BLaER1 (cell line): ENCODE data around the gene IL12RB1.
"Not testable (repeated sequence)": the region's sequence is repeated elsewhere in the genome, so short reads cannot be mapped to it uniquely, and the experiment has no call there.

ENCODE experiments used
- H3K27ac ChIP-seq: shearing (Covaris generic); formaldehyde crosslinking; 2 replicates; pipeline ENCODE4 v1.8.1; 2022
- H3K27me3 ChIP-seq: shearing (Covaris generic); formaldehyde crosslinking; 2 replicates; pipeline ENCODE4 v1.8.1; 2022
- H3K36me3 ChIP-seq: shearing (Covaris generic); formaldehyde crosslinking; 2 replicates; pipeline ENCODE4 v1.8.1; 2022
- H3K4me1 ChIP-seq: shearing (Covaris generic); formaldehyde crosslinking; 2 replicates; pipeline ENCODE4 v1.8.1; 2022
- H3K4me2 ChIP-seq: shearing (Covaris generic); formaldehyde crosslinking; 2 replicates; pipeline ENCODE4 v1.8.1; 2022
- H3K4me3 ChIP-seq: shearing (Covaris generic); formaldehyde crosslinking; 2 replicates; pipeline ENCODE4 v1.8.1; 2022
- H3K9ac ChIP-seq: shearing (Covaris generic); formaldehyde crosslinking; 2 replicates; pipeline ENCODE4 v1.8.1; 2022
- H3K9me3 ChIP-seq: shearing (Covaris generic); formaldehyde crosslinking; 2 replicates; pipeline ENCODE4 v1.8.1; 2022
- H4K20me1 ChIP-seq: shearing (Covaris generic); formaldehyde crosslinking; 2 replicates; pipeline ENCODE4 v1.8.1; 2022
- Cebpa-rat ChIP-seq: shearing (Covaris generic); IDR thresholded peaks from 2 replicates; pipeline ENCODE4 v1.8.1; 2022

IL12RB1 gene

DNA sequence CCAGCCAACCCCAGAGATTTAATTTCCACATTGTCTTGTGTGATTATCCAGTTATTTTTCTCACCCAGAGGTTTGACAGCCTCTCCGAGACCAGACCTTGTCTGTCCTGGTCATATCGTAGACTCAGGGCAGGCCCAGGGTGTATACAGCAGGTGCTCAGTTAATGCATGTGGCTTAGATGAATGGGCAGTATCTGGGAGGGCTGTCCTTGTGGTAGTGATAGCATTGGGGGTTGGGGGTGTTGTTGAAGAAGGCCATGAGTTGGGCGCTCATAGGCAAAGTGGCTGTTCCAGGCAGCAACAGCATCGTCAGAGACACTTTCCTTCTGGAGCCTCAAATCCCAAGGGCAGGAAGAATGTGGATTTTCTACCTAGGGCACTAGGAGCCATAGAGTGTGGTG, 27.7 kb upstream of the IL12RB1 start:
- Histone ChIP-seq H3K4me1 (peaks cover 51% of the 10 kb centered on the region), H3K4me2 (no peak overlapping the region), H3K27ac (no peak overlapping the region), H3K36me3 (peaks cover 49% of the 10 kb centered on the region), H3K27me3 (no peaks in the 10 kb centered on the region), H3K9ac (no peak overlapping the region), H3K9me3 (no peaks in the 10 kb centered on the region), H4K20me1 (peaks cover 57% of the 10 kb centered on the region), H3K4me3 (no peak overlapping the region)
- TF ChIP-seq Cebpa-rat = no peak

DNA sequence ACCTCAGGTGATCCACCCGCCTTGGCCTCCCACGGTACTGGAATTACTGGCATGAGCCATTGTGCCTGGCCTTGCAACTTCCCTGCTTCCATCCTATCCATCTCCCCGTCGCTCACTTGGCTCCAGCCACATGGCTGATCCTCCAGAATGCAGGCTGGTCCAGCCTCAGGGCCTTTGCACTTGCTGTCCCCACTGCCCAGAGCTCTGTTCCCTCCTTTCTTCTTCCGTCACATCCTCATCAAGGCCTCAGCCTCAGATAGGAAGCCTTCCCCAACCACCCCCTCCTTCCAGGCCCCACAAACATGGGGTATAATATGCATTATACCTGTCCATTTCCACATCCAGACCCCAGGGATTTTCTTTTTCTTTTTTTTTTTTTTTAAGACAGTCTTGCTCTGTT, 27.1 kb upstream of the IL12RB1 start:
- Histone ChIP-seq H3K36me3 (peaks cover 49% of the 10 kb centered on the region), H3K27me3 (no peaks in the 10 kb centered on the region), H3K9ac (no peak overlapping the region), H3K9me3 (no peaks in the 10 kb centered on the region), H3K27ac (no peak overlapping the region), H3K4me1 (peaks cover 51% of the 10 kb centered on the region), H4K20me1 (peaks cover 57% of the 10 kb centered on the region), H3K4me2 (no peak overlapping the region), H3K4me3 (no peak overlapping the region)
- no peak for TF ChIP-seq Cebpa-rat

DNA sequence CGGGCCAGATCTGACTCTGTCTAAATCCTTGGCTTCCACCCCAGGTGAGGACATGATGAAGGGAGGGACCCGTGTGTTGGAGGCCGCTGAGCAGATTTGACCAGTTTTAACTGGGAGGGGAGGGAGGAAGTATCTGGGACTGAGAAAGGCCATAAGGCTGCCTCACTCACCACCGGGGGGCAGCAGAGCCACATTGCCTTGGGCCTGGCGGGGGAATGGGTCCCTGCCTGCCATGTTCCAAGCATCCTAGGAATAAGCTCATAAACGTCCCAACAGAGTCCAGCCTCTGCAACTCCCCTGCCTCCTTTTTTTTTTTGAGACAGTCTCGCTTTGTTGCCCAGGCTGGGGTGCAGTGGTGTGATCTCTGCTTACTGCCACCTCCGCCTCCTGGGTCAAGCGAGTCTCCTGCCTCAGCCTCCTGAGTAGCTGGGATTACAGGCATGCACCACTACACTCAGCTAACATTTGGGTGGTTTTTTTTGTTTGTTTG, 26.3 kb upstream of the IL12RB1 start:
- H3K4me2 ChIP-seq = no peak overlapping the region
- no peak overlapping the region for H3K9ac ChIP-seq
- TF ChIP-seq Cebpa-rat = no peak
- peaks cover 49% of the 10 kb centered on the region for H3K36me3 ChIP-seq
- no peaks in the 10 kb centered on the region for H3K27me3 ChIP-seq
- peaks cover 53% of the 10 kb centered on the region for H4K20me1 ChIP-seq
- peak overlapping the region; percentile 2; the same call in 1 of the 2 replicates for H3K27ac ChIP-seq
- H3K4me3 ChIP-seq = no peak overlapping the region
- H3K4me1 ChIP-seq = peaks cover 51% of the 10 kb centered on the region
- H3K9me3 ChIP-seq = no peaks in the 10 kb centered on the region

GRCh38 chr19:18110609-18111232, 24.0 kb upstream of the IL12RB1 start:
- H4K20me1 ChIP-seq = peaks cover 42% of the 10 kb centered on the region
- H3K27me3 ChIP-seq = no peaks in the 10 kb centered on the region
- peaks cover 48% of the 10 kb centered on the region for H3K36me3 ChIP-seq
- no peak for TF ChIP-seq Cebpa-rat
- peaks cover 65% of the 10 kb centered on the region for H3K4me1 ChIP-seq
- no peaks in the 10 kb centered on the region for H3K9me3 ChIP-seq
- H3K4me3 ChIP-seq = peak overlapping the region; percentile 74
- H3K9ac ChIP-seq = peak overlapping the region; percentile 79
- peak overlapping the region; percentile 99 for H3K4me2 ChIP-seq
- peak overlapping the region; percentile 84 for H3K27ac ChIP-seq

DNA sequence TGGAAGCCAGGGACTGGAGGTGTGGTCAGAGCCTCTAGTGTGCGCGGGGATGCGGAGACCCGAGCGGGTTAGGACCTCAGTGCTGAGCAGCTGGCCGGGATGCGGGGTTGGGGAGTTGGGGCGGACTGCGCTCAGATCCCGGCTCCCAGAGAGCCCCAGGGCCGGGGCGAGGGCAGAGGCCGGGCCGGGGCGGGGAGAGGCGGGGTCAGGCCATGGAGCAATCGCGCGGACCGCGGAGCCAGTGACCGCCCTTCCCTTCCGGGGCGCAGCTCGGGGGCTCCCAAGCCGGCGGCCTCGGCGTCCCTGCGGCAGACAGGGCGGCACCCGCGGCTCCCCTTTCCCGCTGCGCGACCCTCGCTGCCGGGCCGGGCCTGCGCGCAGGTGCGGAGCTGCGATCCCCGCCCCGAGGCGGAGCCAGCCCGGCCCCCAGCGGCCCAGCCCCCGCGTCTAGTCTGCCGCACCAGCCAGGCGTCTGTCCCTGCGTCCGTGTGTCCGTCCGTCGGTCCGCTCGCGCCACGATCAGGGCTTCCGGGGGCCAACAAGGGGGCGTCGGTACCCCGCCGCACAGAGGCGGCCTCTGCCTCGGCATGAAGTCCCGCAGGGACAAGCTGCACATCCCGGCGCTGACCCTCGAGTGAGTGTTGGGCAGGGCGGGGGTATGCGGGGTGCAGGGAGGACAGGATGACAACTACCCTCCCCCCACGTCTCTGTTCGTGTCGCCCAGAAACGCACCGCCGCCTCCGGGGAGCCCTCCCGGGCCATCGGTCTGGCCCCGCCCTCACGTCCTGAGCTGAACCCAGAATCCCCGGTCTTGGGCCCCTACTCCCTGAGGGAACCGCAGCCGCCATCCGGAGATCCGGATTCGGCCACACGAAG, 23.2 kb upstream of the IL12RB1 start:
- H3K9me3 ChIP-seq = no peaks in the 10 kb centered on the region
- peaks cover 35% of the 10 kb centered on the region for H4K20me1 ChIP-seq
- TF ChIP-seq Cebpa-rat = no peak
- peak overlapping the region; percentile 74 for H3K4me3 ChIP-seq
- H3K27me3 ChIP-seq = no peaks in the 10 kb centered on the region
- peaks cover 40% of the 10 kb centered on the region for H3K36me3 ChIP-seq
- H3K4me2 ChIP-seq = peak overlapping the region; percentile 99
- H3K27ac ChIP-seq = peak overlapping the region; percentile 84
- H3K9ac ChIP-seq = peak overlapping the region; percentile 79
- peaks cover 72% of the 10 kb centered on the region for H3K4me1 ChIP-seq

DNA sequence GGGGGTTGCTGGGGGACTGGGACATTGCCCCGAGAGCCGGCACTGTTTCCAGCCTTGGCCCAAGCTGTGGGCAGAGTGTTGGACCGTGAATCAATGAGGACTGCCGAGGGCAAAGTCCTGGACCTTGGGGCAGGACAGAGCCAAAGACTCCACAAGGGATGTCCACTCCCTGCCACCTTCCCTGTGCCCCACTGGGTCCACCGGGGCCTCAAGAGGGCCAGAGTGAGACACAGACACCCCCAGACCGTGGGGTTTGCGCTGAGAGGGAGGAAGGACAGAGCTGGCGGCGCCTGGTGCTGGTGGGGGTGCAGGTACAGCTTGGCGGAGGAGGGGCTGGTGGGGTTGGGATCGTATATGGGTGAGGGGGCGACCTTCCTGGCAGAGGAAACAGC, 22.6 kb upstream of the IL12RB1 start:
- peak overlapping the region; percentile 84 for H3K27ac ChIP-seq
- peak overlapping the region; percentile 99 for H3K4me2 ChIP-seq
- H3K4me1 ChIP-seq = peaks cover 79% of the 10 kb centered on the region
- no peaks in the 10 kb centered on the region for H3K27me3 ChIP-seq
- H3K9ac ChIP-seq = peak overlapping the region; percentile 79
- peaks cover 35% of the 10 kb centered on the region for H4K20me1 ChIP-seq
- H3K4me3 ChIP-seq = peak overlapping the region; percentile 74
- H3K9me3 ChIP-seq = no peaks in the 10 kb centered on the region
- peaks cover 34% of the 10 kb centered on the region for H3K36me3 ChIP-seq
- no peak for TF ChIP-seq Cebpa-rat

GRCh38 chr19:18108897-18109296, 22.2 kb upstream of the IL12RB1 start:
- Histone ChIP-seq H3K27me3 (no peaks in the 10 kb centered on the region), H3K4me2 (peak overlapping the region; percentile 99), H3K9me3 (no peaks in the 10 kb centered on the region), H3K36me3 (peaks cover 29% of the 10 kb centered on the region), H3K4me1 (peaks cover 83% of the 10 kb centered on the region), H3K27ac (peak overlapping the region; percentile 84), H3K4me3 (no peak overlapping the region; the same call in 1 of the 2 replicates), H3K9ac (peak overlapping the region; percentile 79), H4K20me1 (peaks cover 35% of the 10 kb centered on the region)
- TF ChIP-seq Cebpa-rat = no peak

GRCh38 chr19:18107235-18107634, 20.5 kb upstream of the IL12RB1 start:
- no peak for TF ChIP-seq Cebpa-rat
- H3K27me3 ChIP-seq = no peaks in the 10 kb centered on the region
- H4K20me1 ChIP-seq = peaks cover 35% of the 10 kb centered on the region
- no peaks in the 10 kb centered on the region for H3K9me3 ChIP-seq
- H3K27ac ChIP-seq = peak overlapping the region; percentile 84; the same call in 1 of the 2 replicates
- H3K9ac ChIP-seq = no peak overlapping the region
- H3K4me3 ChIP-seq = no peak overlapping the region
- H3K4me2 ChIP-seq = peak overlapping the region; percentile 99
- H3K4me1 ChIP-seq = peaks cover 94% of the 10 kb centered on the region
- peaks cover 17% of the 10 kb centered on the region for H3K36me3 ChIP-seq

DNA sequence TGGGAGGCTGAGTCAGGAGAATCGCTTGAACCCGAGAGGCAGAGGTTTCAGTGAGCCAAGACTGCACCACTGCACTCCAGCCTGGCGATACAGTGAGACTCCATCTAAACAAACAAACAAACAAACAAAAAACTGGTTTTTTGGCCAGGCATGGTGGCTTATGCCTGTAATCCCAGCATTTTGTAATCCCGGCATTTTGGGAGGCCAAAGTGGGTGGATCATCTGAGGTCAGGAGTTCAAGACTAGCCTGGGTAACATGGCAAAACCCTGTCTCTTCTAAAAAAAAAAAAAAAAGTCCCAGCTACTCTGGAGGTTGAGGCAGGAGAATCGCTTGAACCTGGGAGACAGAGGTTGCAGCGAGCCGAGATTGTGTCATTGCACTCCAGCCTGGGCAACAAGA, 18.5 kb upstream of the IL12RB1 start:
- Histone ChIP-seq H3K36me3 (peaks cover 11% of the 10 kb centered on the region), H3K4me2 (peak overlapping the region; percentile 87), H3K4me1 (peaks cover 99% of the 10 kb centered on the region), H4K20me1 (peaks cover 16% of the 10 kb centered on the region)
- H3K27me3 ChIP-seq, H3K9ac ChIP-seq, H3K27ac ChIP-seq, H3K9me3 ChIP-seq, H3K4me3 ChIP-seq: not testable (repeated sequence)

- Histone ChIP-seq H3K4me1 (peaks cover 99% of the 10 kb centered on the region), H3K36me3 (peaks cover 11% of the 10 kb centered on the region), H3K9ac (peak overlapping the region; percentile 32; the same call in 1 of the 2 replicates), H3K4me3 (peak overlapping the region; percentile 53; the same call in 1 of the 2 replicates), H3K27me3 (no peaks in the 10 kb centered on the region), H3K9me3 (no peaks in the 10 kb centered on the region), H3K27ac (peak overlapping the region; percentile 58; the same call in 1 of the 2 replicates), H3K4me2 (peak overlapping the region; percentile 87), H4K20me1 (peaks cover 12% of the 10 kb centered on the region)
- TF ChIP-seq Cebpa-rat = no peak
Measured at GRCh38 chr19:18104793-18105131, 18.0 kb upstream of the IL12RB1 start.
